Measurements from ENCODE around the gene RRN3. TPM values are rescaled to one million over a fixed set of nuclear protein-coding genes. Genes with fewer than 3 reads are reported as not detected.

The RRN3 gene
- total RNA-seq, result 38.0 and 53.0 TPM in 2 replicates

GRCh38 chr16:15093955-15094827, at the start of gene RRN3:
RRN3 (minus strand) TSS chr16:15094272; CDS start chr16:15094233, 39 bp downstream.

Other genes with a start within 250 kb of the RRN3 start
- gene NPIPA1, start 156.8 kb downstream of the RRN3 start, total RNA-seq, result 63.5 and 121 TPM in 2 replicates
- gene PDXDC1, start 119.2 kb downstream of the RRN3 start, total RNA-seq, result 121 and 140 TPM in 2 replicates
- gene NTAN1, start 38.2 kb downstream of the RRN3 start, total RNA-seq, result 41.0 and 51.3 TPM in 2 replicates

All from smooth muscle cell of the umbilical artery (primary cell).